GM19193 (cell line): ENCODE results near the gene SMIM34.
"Not testable (repeated sequence)": the region's sequence is repeated elsewhere in the genome, so short reads cannot be mapped to it uniquely, and the experiment has no call there.

Experiments used
- POLR2A ChIP-seq: IDR thresholded peaks from 4 replicates; pipeline ENCODE4 v1.6.1; 2011; ENCODE audit not compliant: insufficient read depth, insufficient read length; ENCODE audit errors: extremely low read depth

The SMIM34 gene, protein sequence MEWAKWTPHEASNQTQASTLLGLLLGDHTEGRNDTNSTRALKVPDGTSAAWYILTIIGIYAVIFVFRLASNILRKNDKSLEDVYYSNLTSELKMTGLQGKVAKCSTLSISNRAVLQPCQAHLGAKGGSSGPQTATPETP

GRCh38 chr21:34423805-34424204 lies at the start of gene SMIM34:
Gene SMIM34, minus strand, starts transcription at chr21:34423951. Its CDS starts 112 bp downstream, at chr21:34423839.
- TF ChIP-seq POLR2A: not testable (repeated sequence)

- TF ChIP-seq POLR2A: not testable (repeated sequence)
These were observed 48.7 kb downstream of the SMIM34 start, which contains the start of gene SMIM11 for GRCh38 chr21:34374940-34375618. Gene SMIM11, plus strand, starts transcription at chr21:34375507. Its CDS starts 3,998 bp downstream, at chr21:34379505.

GRCh38 chr21:34372321-34372720 lies 51.4 kb downstream of the SMIM34 start:
- TF ChIP-seq POLR2A: no peak

DNA sequence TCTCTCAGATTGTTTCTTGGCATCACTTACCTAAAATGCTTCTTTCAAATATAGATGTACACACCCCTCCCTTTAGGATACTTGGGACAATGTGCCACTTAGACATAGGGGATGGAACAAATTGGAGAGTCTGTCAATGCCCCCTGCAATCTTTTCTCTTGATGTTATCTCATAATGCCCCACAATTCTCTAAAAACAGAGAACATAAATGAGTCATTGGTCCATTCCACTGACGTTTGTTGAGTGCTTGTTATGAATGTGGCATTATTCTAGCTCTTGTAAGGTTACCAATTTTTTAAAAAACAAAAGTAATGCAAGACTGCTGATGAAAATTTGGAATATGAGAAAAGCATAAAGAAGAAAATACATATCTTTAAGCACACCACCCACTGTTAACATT lies 54.0 kb downstream of the SMIM34 start:
- no peak for TF ChIP-seq POLR2A
